Transverse colon (tissue), 4 donors: ENCODE data around the gene ITPKB. TPM values are rescaled to one million over a fixed set of nuclear protein-coding genes. Genes with fewer than 3 reads are reported as not detected.

Experiments used
- DNase-seq: peaks from one replicate; pipeline ENCODE4 v3.0.0-alpha.2; 2019
- H3K27ac ChIP-seq, 4 donors: fragments of 200-600 bp; sonication (generic); 2 replicates each; pipeline ENCODE4 v1.5.1; 2016 to 2018; ENCODE audit warnings: inconsistent platforms in 4 of 4
- H3K27me3 ChIP-seq: fragments of 200-600 bp; sonication (generic); 2 replicates; pipeline ENCODE4 v1.5.1; 2017; ENCODE audit warnings: inconsistent platforms
- H3K36me3 ChIP-seq, 4 donors: fragments of 200-600 bp; sonication (generic); 2 replicates each; pipeline ENCODE4 v1.5.1; 2017 to 2019; ENCODE audit warnings: inconsistent platforms in 4 of 4
- H3K4me1 ChIP-seq, 4 donors: fragments of 200-600 bp; sonication (generic); 2 replicates each; pipeline ENCODE4 v1.5.1; 2017 to 2020; ENCODE audit warnings: inconsistent platforms in 4 of 4
- H3K4me3 ChIP-seq, 4 donors: fragments of 200-600 bp; sonication (generic); 1 replicate in 1 of 4; 2 replicates in 3 of 4; pipeline versions ENCODE4 v1.5.1 to v1.6.1; 2017 to 2019; ENCODE audit warnings: inconsistent platforms in 4 of 4
- H3K9me3 ChIP-seq, 2 donors: fragments of 200-600 bp; sonication (generic); 2 replicates each; pipeline ENCODE4 v1.5.1; 2017 to 2019; ENCODE audit warnings: inconsistent platforms in 2 of 2
- EP300 ChIP-seq: sonication (generic); formaldehyde crosslinking; IDR thresholded peaks from one replicate; pipeline ENCODE4 v1.6.1; 2017; ENCODE audit warnings: antibody characterized with exemption, low read depth
- POLR2A ChIP-seq: fragments of 450-650 bp; IDR thresholded peaks from one replicate; pipeline ENCODE4 v1.6.1; 2016; ENCODE audit warnings: antibody characterized with exemption, mild to moderate bottlenecking, moderate library complexity
- POLR2AphosphoS5 ChIP-seq, 3 donors: sonication (generic); formaldehyde crosslinking; IDR thresholded peaks; one replicate each; pipeline ENCODE4 v1.6.1; 2016; ENCODE audit warnings: antibody characterized with exemption in 3 of 3
- WGBS, 2 donors: methylation state at CpG; one replicate each; pipeline ENCODE4 v1.1.5; 2018; ENCODE audit warnings: low coverage in 1 of 2; 5-methylcytosine and 5-hydroxymethylcytosine counted together
- in situ Hi-C, 4 donors: fragments of 200-750 bp; cut with MboI; loops; one replicate each; pipeline versions ENCODE4 v1.15.0 to v1.15.1; 2017; ENCODE audit warnings: low sequenced_read_pairs in 3 of 4, low pct_ligation_motif_present in 1 of 4, low pct_unique_long_range_greater_than_20kb in 1 of 4
- intact Hi-C: fragments of 100-400 bp; cut with DNase I; formaldehyde crosslinking; loops from one replicate; pipeline ENCODE4 v1.15.1; 2023; ENCODE audit warnings: low total_unique reads
- small RNA-seq, 4 donors: library from RNA; depleted of rRNA; stranded (forward); fragments of <200 nt; gene quantifications; one replicate each; pipeline ENCODE3, GENCODE V24; 2016
- total RNA-seq, 4 donors: library from RNA; depleted of rRNA; stranded (reverse); fragments of >200 nt; gene quantifications; one replicate each; pipeline ENCODE4 v1.1.0, GENCODE V29; 2016
- TF ChIP-seq, protein P1 (sequence below), 5 experiments: fragments of 200-600 bp in 3 of 5; fragments of 450-650 bp in 2 of 5; sonication (generic) in 3 of 5; IDR thresholded peaks; 1 replicate in 2 of 5; 2 replicates in 3 of 5; pipeline ENCODE4 v1.5.1; 2016 to 2017; ENCODE audit warnings: antibody characterized with exemption in 5 of 5, inconsistent platforms in 3 of 5, mild to moderate bottlenecking in 2 of 5, moderate library complexity in 1 of 5

ITPKB gene
- total RNA-seq, 4 donors from 2014 or later: 14.3 to 57.6 (median 23.7) TPM

DNA sequence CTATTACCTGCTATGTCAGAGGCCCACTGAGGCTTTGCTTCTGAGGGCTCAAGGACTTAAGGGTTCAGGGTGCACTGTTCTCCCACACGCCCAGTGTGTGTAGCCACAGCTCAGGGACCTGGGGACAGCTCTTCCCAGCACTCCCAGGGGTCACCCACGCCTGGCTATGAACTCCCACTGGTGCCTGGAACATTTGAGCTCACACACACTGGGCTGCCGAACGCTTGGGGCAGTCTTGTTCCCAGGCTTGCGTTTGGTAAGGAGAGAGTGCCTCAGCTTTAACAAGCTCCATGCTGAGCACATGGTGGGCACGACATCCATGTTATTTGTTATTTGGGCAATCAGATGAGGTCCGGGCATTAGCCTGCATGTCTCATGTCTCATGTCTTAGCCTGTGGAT is 153.0 kb downstream of the ITPKB start:
- no peak for DNase-seq
- intact Hi-C loops (no loop called here), in situ Hi-C loops (no loop called here)
- H3K9me3 ChIP-seq: no peaks in the 10 kb centered on the region
- no peaks in the 10 kb centered on the region for H3K27me3 ChIP-seq
- H3K4me3 ChIP-seq: no peak overlapping the region
- H3K4me1 ChIP-seq: peaks cover 0 to 7% (median 0%) of the 10 kb centered on the region in 4 donors
- TF ChIP-seq POLR2A: no peak
- TF ChIP-seq, protein P1, sequence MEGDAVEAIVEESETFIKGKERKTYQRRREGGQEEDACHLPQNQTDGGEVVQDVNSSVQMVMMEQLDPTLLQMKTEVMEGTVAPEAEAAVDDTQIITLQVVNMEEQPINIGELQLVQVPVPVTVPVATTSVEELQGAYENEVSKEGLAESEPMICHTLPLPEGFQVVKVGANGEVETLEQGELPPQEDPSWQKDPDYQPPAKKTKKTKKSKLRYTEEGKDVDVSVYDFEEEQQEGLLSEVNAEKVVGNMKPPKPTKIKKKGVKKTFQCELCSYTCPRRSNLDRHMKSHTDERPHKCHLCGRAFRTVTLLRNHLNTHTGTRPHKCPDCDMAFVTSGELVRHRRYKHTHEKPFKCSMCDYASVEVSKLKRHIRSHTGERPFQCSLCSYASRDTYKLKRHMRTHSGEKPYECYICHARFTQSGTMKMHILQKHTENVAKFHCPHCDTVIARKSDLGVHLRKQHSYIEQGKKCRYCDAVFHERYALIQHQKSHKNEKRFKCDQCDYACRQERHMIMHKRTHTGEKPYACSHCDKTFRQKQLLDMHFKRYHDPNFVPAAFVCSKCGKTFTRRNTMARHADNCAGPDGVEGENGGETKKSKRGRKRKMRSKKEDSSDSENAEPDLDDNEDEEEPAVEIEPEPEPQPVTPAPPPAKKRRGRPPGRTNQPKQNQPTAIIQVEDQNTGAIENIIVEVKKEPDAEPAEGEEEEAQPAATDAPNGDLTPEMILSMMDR (IDR thresholded peaks at IDR 0.05): no peak
- no peak for TF ChIP-seq EP300
- TF ChIP-seq POLR2AphosphoS5 (IDR thresholded peaks at IDR 0.05): no peak
- H3K36me3 ChIP-seq: no peaks in the 10 kb centered on the region
- H3K27ac ChIP-seq: no peak overlapping the region
- WGBS, 2 donors: 89% methylated on average over 7 of the region's 7 CpGs; no CpG with 5 or more reads in 1 of the 2 donors

DNA sequence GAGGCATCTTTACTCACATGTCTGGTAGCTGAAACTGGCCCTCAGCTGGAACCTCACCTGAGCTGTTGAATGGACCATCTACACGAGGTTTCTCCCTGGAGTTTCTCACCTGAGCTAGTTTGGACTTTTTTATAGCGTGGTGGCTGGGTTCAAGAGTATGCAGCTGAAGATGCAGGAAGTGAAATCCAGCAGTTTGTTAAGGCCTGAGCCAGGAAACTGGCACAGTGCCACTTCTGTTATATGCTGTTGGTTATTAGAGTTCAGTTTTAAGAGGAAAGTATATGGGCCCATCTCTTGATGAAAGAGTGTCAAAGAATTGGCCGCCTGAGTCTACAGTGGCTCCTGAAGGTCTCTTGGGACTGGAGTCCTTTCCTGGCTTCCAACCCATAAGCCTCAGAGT is 154.9 kb downstream of the ITPKB start:
- Histone ChIP-seq H3K27ac (no peak overlapping the region), H3K9me3 (no peaks in the 10 kb centered on the region), H3K4me3 (no peak overlapping the region), H3K27me3 (no peaks in the 10 kb centered on the region), H3K4me1 (peaks cover 0 to 6% (median 0%) of the 10 kb centered on the region in 4 donors), H3K36me3 (no peaks in the 10 kb centered on the region)
- in situ Hi-C loops: no loop called here
- TF ChIP-seq EP300: no peak
- TF ChIP-seq POLR2AphosphoS5 (IDR thresholded peaks at IDR 0.05): no peak
- no peak for TF ChIP-seq POLR2A
- TF ChIP-seq, protein P1 (IDR thresholded peaks at IDR 0.05): no peak
- WGBS, 2 donors: 60 to 83% methylated on average over 1 to 3 of the region's 3 CpGs
- intact Hi-C loops: no loop called here
- DNase-seq: no peak

DNA sequence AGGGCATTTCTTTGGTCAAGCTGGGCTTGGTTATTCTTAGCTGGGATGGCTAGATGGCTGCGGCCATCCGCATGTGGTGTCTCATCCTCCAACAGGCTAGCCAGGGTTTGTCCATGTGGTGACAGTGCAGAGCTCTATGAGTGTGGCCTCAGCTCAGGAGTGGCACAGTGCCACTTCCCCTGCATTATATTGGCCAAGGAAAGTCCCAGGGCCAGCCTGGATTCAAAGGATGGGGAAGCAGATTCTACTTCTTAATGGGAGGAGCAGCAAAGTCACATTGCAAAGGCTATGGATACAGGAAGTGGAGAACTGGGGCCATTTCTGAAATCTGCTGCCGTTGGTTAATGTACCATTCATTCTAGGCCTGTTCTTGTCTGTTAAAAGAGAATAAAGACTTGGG is 156.1 kb downstream of the ITPKB start:
- Histone ChIP-seq H3K9me3 (no peaks in the 10 kb centered on the region), H3K27me3 (no peaks in the 10 kb centered on the region), H3K36me3 (no peaks in the 10 kb centered on the region), H3K4me3 (no peak overlapping the region), H3K4me1 (no peaks in the 10 kb centered on the region), H3K27ac (no peak overlapping the region)
- WGBS, 2 donors: 94% methylated on average over 3 of the region's 3 CpGs; no CpG with 5 or more reads in 1 of the 2 donors
- in situ Hi-C loops: no loop called here
- TF ChIP-seq POLR2A: no peak
- no peak for TF ChIP-seq EP300
- TF ChIP-seq, protein P1 (IDR thresholded peaks at IDR 0.05): no peak
- no peak for TF ChIP-seq POLR2AphosphoS5 (IDR thresholded peaks at IDR 0.05)
- intact Hi-C loops: no loop called here
- DNase-seq: no peak

Small RNAs within 50 kb of the gene (small RNA-seq; reads per million reads assigned to genes)
- gene RPS27P5: 0 reads per million in 4 donors

Other genes starting within 250 kb of the ITPKB start
- 1 to 10 TPM; 1.4 to 4.1 (median 3.3) TPM for gene STUM, start 190.5 kb downstream of the ITPKB start, total RNA-seq
- 10 to 100 TPM; 24.6 to 47.5 (median 35.6) TPM for gene PSEN2, start 131.3 kb upstream of the ITPKB start, total RNA-seq
- 10 to 100 TPM; 46.0 to 80.5 (median 67.7) TPM for gene COQ8A, start 201.0 kb upstream of the ITPKB start, total RNA-seq